ENCODE data around the gene DOCK1.

- TF ChIP-seq EZH2phosphoT487 (IDR thresholded peaks at IDR 0.05) = no peak
- TF ChIP-seq, protein P1, sequence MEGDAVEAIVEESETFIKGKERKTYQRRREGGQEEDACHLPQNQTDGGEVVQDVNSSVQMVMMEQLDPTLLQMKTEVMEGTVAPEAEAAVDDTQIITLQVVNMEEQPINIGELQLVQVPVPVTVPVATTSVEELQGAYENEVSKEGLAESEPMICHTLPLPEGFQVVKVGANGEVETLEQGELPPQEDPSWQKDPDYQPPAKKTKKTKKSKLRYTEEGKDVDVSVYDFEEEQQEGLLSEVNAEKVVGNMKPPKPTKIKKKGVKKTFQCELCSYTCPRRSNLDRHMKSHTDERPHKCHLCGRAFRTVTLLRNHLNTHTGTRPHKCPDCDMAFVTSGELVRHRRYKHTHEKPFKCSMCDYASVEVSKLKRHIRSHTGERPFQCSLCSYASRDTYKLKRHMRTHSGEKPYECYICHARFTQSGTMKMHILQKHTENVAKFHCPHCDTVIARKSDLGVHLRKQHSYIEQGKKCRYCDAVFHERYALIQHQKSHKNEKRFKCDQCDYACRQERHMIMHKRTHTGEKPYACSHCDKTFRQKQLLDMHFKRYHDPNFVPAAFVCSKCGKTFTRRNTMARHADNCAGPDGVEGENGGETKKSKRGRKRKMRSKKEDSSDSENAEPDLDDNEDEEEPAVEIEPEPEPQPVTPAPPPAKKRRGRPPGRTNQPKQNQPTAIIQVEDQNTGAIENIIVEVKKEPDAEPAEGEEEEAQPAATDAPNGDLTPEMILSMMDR (IDR thresholded peaks at IDR 0.05) = no peak
- TF ChIP-seq EZH2 (IDR thresholded peaks at IDR 0.05) = no peak
These were observed 402.8 kb downstream of the DOCK1 start for GRCh38 chr10:127308031-127308430.
